ENCODE results near the gene CKMT2.
"Not testable (repeated sequence)": the region's sequence is repeated elsewhere in the genome, so short reads cannot be mapped to it uniquely, and the experiment has no call there.

The CKMT2 gene

GRCh38 chr5:81268521-81269196 lies 35.5 kb downstream of the CKMT2 start:
- H3K27ac ChIP-seq (ENCODE audit: low read depth, low read length): peak overlapping the region; percentile 54
- peaks cover 31% of the 10 kb centered on the region for H3K4me1 ChIP-seq (ENCODE audit: control insufficient read depth, insufficient read depth, low read length, unreplicated experiment)
- peaks cover 31% of the 10 kb centered on the region for H3K79me2 ChIP-seq (ENCODE audit: control insufficient read depth, insufficient read depth, low read length, unreplicated experiment)
- H2AFZ ChIP-seq (ENCODE audit: low read length, unreplicated experiment): no peak overlapping the region
- H3K4me3 ChIP-seq (ENCODE audit: low read depth, low read length): no peak overlapping the region
- peaks cover 4% of the 10 kb centered on the region; the same call in 1 of the 2 replicates for H3K36me3 ChIP-seq (ENCODE audit: insufficient read depth, low read length)
- no peaks in the 10 kb centered on the region for H3K27me3 ChIP-seq (ENCODE audit: insufficient read depth, low read length)

- Histone ChIP-seq H3K27me3 (ENCODE audit: insufficient read depth, low read length) (no peaks in the 10 kb centered on the region), H3K4me3 (ENCODE audit: low read depth, low read length) (no peak overlapping the region), H3K27ac (ENCODE audit: low read depth, low read length) (peak overlapping the region; percentile 38; the same call in 1 of the 2 replicates), H2AFZ (ENCODE audit: low read length, unreplicated experiment) (no peak overlapping the region), H3K4me1 (ENCODE audit: control insufficient read depth, insufficient read depth, low read length, unreplicated experiment) (peaks cover 29% of the 10 kb centered on the region), H3K79me2 (ENCODE audit: control insufficient read depth, insufficient read depth, low read length, unreplicated experiment) (peaks cover 31% of the 10 kb centered on the region), H3K36me3 (ENCODE audit: insufficient read depth, low read length) (no peaks in the 10 kb centered on the region)
Observed at GRCh38 chr5:81269751-81270393, 36.8 kb downstream of the CKMT2 start.

GRCh38 chr5:81270394-81271027 lies 37.4 kb downstream of the CKMT2 start:
- Histone ChIP-seq H3K79me2 (ENCODE audit: control insufficient read depth, insufficient read depth, low read length, unreplicated experiment) (peaks cover 31% of the 10 kb centered on the region), H3K4me1 (ENCODE audit: control insufficient read depth, insufficient read depth, low read length, unreplicated experiment) (peaks cover 23% of the 10 kb centered on the region)
- H3K36me3 ChIP-seq (ENCODE audit: insufficient read depth, low read length); H3K27me3 ChIP-seq (ENCODE audit: insufficient read depth, low read length); H3K4me3 ChIP-seq (ENCODE audit: low read depth, low read length); H3K27ac ChIP-seq (ENCODE audit: low read depth, low read length); H2AFZ ChIP-seq (ENCODE audit: low read length, unreplicated experiment): not testable (repeated sequence)

GRCh38 chr5:81283976-81284375 lies 50.9 kb downstream of the CKMT2 start:
- Histone ChIP-seq H3K36me3 (ENCODE audit: insufficient read depth, low read length) (no peaks in the 10 kb centered on the region), H3K79me2 (ENCODE audit: control insufficient read depth, insufficient read depth, low read length, unreplicated experiment) (peaks cover 11% of the 10 kb centered on the region), H2AFZ (ENCODE audit: low read length, unreplicated experiment) (no peak overlapping the region), H3K27me3 (ENCODE audit: insufficient read depth, low read length) (no peaks in the 10 kb centered on the region), H3K4me1 (ENCODE audit: control insufficient read depth, insufficient read depth, low read length, unreplicated experiment) (no peaks in the 10 kb centered on the region), H3K4me3 (ENCODE audit: low read depth, low read length) (no peak overlapping the region), H3K27ac (ENCODE audit: low read depth, low read length) (no peak overlapping the region)

- Histone ChIP-seq H3K4me1 (ENCODE audit: control insufficient read depth, insufficient read depth, low read length, unreplicated experiment) (no peaks in the 10 kb centered on the region), H2AFZ (ENCODE audit: low read length, unreplicated experiment) (no peak overlapping the region), H3K36me3 (ENCODE audit: insufficient read depth, low read length) (no peaks in the 10 kb centered on the region), H3K4me3 (ENCODE audit: low read depth, low read length) (no peak overlapping the region), H3K27me3 (ENCODE audit: insufficient read depth, low read length) (no peaks in the 10 kb centered on the region), H3K27ac (ENCODE audit: low read depth, low read length) (no peak overlapping the region), H3K79me2 (ENCODE audit: control insufficient read depth, insufficient read depth, low read length, unreplicated experiment) (peaks cover 27% of the 10 kb centered on the region)
Observed at GRCh38 chr5:81286059-81286617, 53.0 kb downstream of the CKMT2 start.

DNA sequence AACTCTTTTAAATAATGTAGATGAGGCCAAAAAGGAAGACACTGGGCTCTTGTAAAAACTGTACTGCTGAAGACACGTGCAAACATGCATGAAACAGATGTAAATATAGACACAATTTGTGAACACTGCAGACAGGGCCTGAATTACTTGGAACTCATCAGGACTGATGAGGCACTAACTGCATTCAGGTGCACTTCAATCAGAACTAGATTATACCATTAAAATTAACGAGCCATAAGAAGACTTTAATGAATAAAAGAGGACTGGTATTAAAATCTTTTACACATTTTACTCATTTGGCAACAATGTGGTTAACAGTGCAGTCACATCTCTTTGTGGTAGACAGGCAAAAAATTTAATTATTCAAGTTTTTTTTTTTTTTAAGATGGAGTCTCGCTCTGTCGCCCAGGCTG lies 54.9 kb downstream of the CKMT2 start:
- Histone ChIP-seq H3K79me2 (ENCODE audit: control insufficient read depth, insufficient read depth, low read length, unreplicated experiment) (peaks cover 36% of the 10 kb centered on the region), H2AFZ (ENCODE audit: low read length, unreplicated experiment) (no peak overlapping the region), H3K4me3 (ENCODE audit: low read depth, low read length) (no peak overlapping the region), H3K36me3 (ENCODE audit: insufficient read depth, low read length) (peaks cover 8% of the 10 kb centered on the region; the same call in 1 of the 2 replicates), H3K27ac (ENCODE audit: low read depth, low read length) (no peak overlapping the region), H3K4me1 (ENCODE audit: control insufficient read depth, insufficient read depth, low read length, unreplicated experiment) (no peaks in the 10 kb centered on the region), H3K27me3 (ENCODE audit: insufficient read depth, low read length) (no peaks in the 10 kb centered on the region)

DNA sequence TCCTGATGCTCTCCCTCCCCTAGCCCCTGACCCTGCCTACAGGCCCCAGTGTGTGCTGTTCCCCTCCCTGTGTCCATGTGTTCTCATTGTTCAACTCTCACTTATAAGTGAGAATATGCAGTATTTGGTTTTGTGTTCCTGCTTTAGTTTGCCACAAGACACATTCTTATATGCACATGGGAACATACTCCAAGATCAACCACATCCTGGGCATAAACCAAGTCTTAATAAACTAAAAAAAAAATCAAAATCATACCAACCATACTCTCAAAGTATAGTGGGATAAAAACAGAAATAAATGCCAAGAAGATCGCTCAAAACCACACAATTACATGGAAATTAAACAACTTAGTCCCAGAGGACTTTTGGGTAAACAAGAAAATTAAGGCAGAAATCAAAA lies 57.0 kb downstream of the CKMT2 start:
- peaks cover 15% of the 10 kb centered on the region for H3K36me3 ChIP-seq (ENCODE audit: insufficient read depth, low read length)
- peaks cover 43% of the 10 kb centered on the region for H3K79me2 ChIP-seq (ENCODE audit: control insufficient read depth, insufficient read depth, low read length, unreplicated experiment)
- H3K4me3 ChIP-seq (ENCODE audit: low read depth, low read length): no peak overlapping the region
- H3K27me3 ChIP-seq (ENCODE audit: insufficient read depth, low read length): no peaks in the 10 kb centered on the region
- H2AFZ ChIP-seq (ENCODE audit: low read length, unreplicated experiment): no peak overlapping the region
- no peak overlapping the region for H3K27ac ChIP-seq (ENCODE audit: low read depth, low read length)
- H3K4me1 ChIP-seq (ENCODE audit: control insufficient read depth, insufficient read depth, low read length, unreplicated experiment): no peaks in the 10 kb centered on the region

GRCh38 chr5:81292130-81292529 lies 59.0 kb downstream of the CKMT2 start:
- Histone ChIP-seq H3K4me1 (ENCODE audit: control insufficient read depth, insufficient read depth, low read length, unreplicated experiment) (no peaks in the 10 kb centered on the region), H3K27ac (ENCODE audit: low read depth, low read length) (no peak overlapping the region), H3K79me2 (ENCODE audit: control insufficient read depth, insufficient read depth, low read length, unreplicated experiment) (peaks cover 43% of the 10 kb centered on the region), H3K36me3 (ENCODE audit: insufficient read depth, low read length) (peaks cover 15% of the 10 kb centered on the region), H3K4me3 (ENCODE audit: low read depth, low read length) (no peak overlapping the region), H2AFZ (ENCODE audit: low read length, unreplicated experiment) (no peak overlapping the region), H3K27me3 (ENCODE audit: insufficient read depth, low read length) (no peaks in the 10 kb centered on the region)

- peaks cover 15% of the 10 kb centered on the region for H3K36me3 ChIP-seq (ENCODE audit: insufficient read depth, low read length)
- not testable (repeated sequence) for H3K4me3 ChIP-seq (ENCODE audit: low read depth, low read length); H3K4me1 ChIP-seq (ENCODE audit: control insufficient read depth, insufficient read depth, low read length, unreplicated experiment); H3K27me3 ChIP-seq (ENCODE audit: insufficient read depth, low read length); H3K27ac ChIP-seq (ENCODE audit: low read depth, low read length); H2AFZ ChIP-seq (ENCODE audit: low read length, unreplicated experiment)
- H3K79me2 ChIP-seq (ENCODE audit: control insufficient read depth, insufficient read depth, low read length, unreplicated experiment): peaks cover 39% of the 10 kb centered on the region
Observed at GRCh38 chr5:81294021-81294420, 60.9 kb downstream of the CKMT2 start.

DNA sequence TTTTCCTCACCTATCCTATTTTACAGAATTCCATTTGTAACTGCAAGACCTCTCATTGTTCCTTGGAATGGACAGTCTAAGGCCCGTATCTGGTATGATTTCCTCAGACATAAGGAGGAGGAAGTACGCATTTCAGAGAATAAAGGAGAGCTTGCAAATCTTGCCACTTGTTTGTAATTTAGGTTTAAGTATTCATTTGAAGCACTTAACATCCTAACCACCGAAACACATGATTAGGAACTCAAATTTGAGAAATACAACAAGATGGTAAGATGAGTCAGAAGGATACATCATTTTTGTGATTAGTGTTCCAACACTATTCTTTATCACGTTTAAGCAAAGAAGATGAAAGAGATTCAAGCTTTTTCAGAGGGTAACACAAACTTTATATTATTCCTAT lies 64.4 kb downstream of the CKMT2 start:
- Histone ChIP-seq H3K79me2 (ENCODE audit: control insufficient read depth, insufficient read depth, low read length, unreplicated experiment) (peaks cover 36% of the 10 kb centered on the region), H3K4me3 (ENCODE audit: low read depth, low read length) (no peak overlapping the region), H3K27me3 (ENCODE audit: insufficient read depth, low read length) (no peaks in the 10 kb centered on the region), H3K36me3 (ENCODE audit: insufficient read depth, low read length) (peaks cover 7% of the 10 kb centered on the region), H3K4me1 (ENCODE audit: control insufficient read depth, insufficient read depth, low read length, unreplicated experiment) (peaks cover 16% of the 10 kb centered on the region), H2AFZ (ENCODE audit: low read length, unreplicated experiment) (no peak overlapping the region), H3K27ac (ENCODE audit: low read depth, low read length) (no peak overlapping the region)

Measured in ACC112 (cell line).